ENCODE results near the gene ZNF605. TPM values are rescaled to one million over a fixed set of nuclear protein-coding genes. Genes with fewer than 3 reads are reported as not detected.
A peak's percentile ranks its signal among the peaks of the same experiment; 100 is the strongest.

Gene ZNF605
- total and polyA plus RNA-seq, 9 of the 15 experiments (the other 6 are each of a cell fraction or from before 2014, with no cell fraction given): 0.45 to 1.1 (median 0.68) TPM

DNA sequence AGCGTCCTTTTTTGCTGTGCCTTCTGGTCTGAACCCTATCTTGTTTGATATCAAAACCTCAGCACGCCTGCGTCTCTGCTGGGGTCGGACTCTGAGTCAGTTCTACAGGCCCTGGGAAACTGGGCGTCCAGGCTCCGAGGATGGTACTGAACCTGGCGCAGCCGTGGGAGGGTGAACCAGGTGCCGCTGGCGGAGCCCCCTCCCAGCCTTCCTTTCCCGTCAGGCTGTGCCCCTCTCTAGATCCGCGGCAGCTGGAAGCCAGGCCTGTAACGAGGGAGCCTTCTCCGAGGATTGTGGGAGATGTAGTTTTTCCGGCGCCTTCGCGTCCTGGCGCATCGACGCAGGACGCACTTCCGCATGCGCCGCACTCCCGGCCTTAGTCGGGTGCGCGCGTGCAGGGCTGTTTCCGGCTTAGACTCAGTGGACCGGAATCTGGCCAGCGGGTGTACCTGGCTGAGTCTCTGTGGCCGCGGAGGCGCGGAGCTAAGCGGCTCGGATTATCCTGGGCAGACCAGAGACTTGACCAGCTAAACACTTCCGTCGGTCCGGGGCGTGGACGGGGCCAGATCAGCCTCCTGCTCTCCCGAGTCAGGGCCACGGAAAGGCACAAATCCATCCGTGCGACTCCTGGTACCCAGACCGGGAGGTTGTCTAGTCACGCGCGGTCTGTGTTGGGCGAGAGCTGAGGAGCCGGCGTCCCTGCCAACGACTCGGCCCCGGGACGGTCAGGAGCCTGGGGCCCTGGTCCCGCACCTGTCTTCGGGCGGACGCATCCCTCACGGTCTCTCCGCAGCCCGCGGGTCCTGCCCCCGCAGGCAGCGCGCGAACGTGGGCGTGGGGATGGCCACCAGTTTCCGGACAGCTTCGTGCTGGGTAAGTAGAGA lies 30.1 kb upstream of the ZNF605 start, which contains the start of gene ZNF26 (continued):
- peak in 2 of 3 experiments; percentile 30 to 41 for TF ChIP-seq YY1 (IDR thresholded peaks at IDR 0.05; ENCODE audit: borderline replicate concordance in 1 of 3, control insufficient read depth in 1 of 3, extremely low read depth in 1 of 3, insufficient read depth in 3 of 3, insufficient read length in 1 of 3, insufficient replicate concordance in 2 of 3, low read depth in 1 of 3, low read length in 2 of 3)
- TF ChIP-seq, protein P1, sequence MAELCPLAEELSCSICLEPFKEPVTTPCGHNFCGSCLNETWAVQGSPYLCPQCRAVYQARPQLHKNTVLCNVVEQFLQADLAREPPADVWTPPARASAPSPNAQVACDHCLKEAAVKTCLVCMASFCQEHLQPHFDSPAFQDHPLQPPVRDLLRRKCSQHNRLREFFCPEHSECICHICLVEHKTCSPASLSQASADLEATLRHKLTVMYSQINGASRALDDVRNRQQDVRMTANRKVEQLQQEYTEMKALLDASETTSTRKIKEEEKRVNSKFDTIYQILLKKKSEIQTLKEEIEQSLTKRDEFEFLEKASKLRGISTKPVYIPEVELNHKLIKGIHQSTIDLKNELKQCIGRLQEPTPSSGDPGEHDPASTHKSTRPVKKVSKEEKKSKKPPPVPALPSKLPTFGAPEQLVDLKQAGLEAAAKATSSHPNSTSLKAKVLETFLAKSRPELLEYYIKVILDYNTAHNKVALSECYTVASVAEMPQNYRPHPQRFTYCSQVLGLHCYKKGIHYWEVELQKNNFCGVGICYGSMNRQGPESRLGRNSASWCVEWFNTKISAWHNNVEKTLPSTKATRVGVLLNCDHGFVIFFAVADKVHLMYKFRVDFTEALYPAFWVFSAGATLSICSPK (IDR thresholded peaks at IDR 0.05; ENCODE audit: borderline replicate concordance): no peak
- TF ChIP-seq CBFA2T2 (conservative IDR thresholded peaks at IDR 0.05): no peak
- TF ChIP-seq PHF21A (IDR thresholded peaks at IDR 0.05; ENCODE audit: borderline replicate concordance, low read depth): no peak
- no peak for TF ChIP-seq ZC3H11A (IDR thresholded peaks at IDR 0.05; ENCODE audit: low read depth, low read length)
- TF ChIP-seq, protein P2, sequence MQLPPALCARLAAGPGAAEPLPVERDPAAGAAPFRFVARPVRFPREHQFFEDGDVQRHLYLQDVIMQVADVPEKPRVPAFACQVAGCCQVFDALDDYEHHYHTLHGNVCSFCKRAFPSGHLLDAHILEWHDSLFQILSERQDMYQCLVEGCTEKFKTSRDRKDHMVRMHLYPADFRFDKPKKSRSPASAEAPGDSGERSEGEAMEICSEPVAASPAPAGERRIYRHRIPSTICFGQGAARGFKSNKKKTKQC (CRISPR knock-in tag; IDR thresholded peaks at IDR 0.05): no peak
- TF ChIP-seq NCOA6 (IDR thresholded peaks at IDR 0.05): no peak
- TF ChIP-seq, protein P3, sequence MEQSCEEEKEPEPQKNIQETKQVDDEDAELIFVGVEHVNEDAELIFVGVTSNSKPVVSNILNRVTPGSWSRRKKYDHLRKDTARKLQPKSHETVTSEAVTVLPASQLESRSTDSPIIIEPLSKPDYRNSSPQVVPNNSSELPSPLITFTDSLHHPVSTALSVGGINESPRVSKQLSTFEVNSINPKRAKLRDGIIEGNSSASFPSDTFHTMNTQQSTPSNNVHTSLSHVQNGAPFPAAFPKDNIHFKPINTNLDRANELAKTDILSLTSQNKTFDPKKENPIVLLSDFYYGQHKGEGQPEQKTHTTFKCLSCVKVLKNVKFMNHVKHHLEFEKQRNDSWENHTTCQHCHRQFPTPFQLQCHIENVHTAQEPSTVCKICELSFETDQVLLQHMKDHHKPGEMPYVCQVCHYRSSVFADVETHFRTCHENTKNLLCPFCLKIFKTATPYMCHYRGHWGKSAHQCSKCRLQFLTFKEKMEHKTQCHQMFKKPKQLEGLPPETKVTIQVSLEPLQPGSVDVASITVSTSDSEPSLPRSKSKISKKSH (CRISPR knock-in tag; IDR thresholded peaks at IDR 0.05): no peak
- TF ChIP-seq, protein P4, sequence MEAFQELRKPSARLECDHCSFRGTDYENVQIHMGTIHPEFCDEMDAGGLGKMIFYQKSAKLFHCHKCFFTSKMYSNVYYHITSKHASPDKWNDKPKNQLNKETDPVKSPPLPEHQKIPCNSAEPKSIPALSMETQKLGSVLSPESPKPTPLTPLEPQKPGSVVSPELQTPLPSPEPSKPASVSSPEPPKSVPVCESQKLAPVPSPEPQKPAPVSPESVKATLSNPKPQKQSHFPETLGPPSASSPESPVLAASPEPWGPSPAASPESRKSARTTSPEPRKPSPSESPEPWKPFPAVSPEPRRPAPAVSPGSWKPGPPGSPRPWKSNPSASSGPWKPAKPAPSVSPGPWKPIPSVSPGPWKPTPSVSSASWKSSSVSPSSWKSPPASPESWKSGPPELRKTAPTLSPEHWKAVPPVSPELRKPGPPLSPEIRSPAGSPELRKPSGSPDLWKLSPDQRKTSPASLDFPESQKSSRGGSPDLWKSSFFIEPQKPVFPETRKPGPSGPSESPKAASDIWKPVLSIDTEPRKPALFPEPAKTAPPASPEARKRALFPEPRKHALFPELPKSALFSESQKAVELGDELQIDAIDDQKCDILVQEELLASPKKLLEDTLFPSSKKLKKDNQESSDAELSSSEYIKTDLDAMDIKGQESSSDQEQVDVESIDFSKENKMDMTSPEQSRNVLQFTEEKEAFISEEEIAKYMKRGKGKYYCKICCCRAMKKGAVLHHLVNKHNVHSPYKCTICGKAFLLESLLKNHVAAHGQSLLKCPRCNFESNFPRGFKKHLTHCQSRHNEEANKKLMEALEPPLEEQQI (IDR thresholded peaks at IDR 0.05): no peak
- TF ChIP-seq MYBL2 (IDR thresholded peaks at IDR 0.05; ENCODE audit: low read depth): no peak
- TF ChIP-seq MYBL2 (CRISPR knock-in tag; IDR thresholded peaks at IDR 0.05; ENCODE audit: borderline replicate concordance): no peak
- no peak for TF ChIP-seq DPF2 (IDR thresholded peaks at IDR 0.05)
- no peak for TF ChIP-seq ZNF124 (CRISPR knock-in tag; IDR thresholded peaks at IDR 0.05)
- no peak for TF ChIP-seq FOXA3 (CRISPR knock-in tag; conservative IDR thresholded peaks at IDR 0.05 in 1 of 2, IDR thresholded peaks at IDR 0.05 in 1 of 2)
- no peak for TF ChIP-seq U2AF2 (optimal IDR thresholded peaks at IDR 0.05; ENCODE audit: low read depth, low read length)
- no peak for TF ChIP-seq RBM39 (optimal IDR thresholded peaks at IDR 0.05; ENCODE audit: low read depth, low read length)
